ENCODE measurements around the gene FLCN.
"Not testable (repeated sequence)": the region's sequence is repeated elsewhere in the genome, so short reads cannot be mapped to it uniquely, and the experiment has no call there.

FLCN gene, protein sequence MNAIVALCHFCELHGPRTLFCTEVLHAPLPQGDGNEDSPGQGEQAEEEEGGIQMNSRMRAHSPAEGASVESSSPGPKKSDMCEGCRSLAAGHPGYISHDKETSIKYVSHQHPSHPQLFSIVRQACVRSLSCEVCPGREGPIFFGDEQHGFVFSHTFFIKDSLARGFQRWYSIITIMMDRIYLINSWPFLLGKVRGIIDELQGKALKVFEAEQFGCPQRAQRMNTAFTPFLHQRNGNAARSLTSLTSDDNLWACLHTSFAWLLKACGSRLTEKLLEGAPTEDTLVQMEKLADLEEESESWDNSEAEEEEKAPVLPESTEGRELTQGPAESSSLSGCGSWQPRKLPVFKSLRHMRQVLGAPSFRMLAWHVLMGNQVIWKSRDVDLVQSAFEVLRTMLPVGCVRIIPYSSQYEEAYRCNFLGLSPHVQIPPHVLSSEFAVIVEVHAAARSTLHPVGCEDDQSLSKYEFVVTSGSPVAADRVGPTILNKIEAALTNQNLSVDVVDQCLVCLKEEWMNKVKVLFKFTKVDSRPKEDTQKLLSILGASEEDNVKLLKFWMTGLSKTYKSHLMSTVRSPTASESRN

DNA sequence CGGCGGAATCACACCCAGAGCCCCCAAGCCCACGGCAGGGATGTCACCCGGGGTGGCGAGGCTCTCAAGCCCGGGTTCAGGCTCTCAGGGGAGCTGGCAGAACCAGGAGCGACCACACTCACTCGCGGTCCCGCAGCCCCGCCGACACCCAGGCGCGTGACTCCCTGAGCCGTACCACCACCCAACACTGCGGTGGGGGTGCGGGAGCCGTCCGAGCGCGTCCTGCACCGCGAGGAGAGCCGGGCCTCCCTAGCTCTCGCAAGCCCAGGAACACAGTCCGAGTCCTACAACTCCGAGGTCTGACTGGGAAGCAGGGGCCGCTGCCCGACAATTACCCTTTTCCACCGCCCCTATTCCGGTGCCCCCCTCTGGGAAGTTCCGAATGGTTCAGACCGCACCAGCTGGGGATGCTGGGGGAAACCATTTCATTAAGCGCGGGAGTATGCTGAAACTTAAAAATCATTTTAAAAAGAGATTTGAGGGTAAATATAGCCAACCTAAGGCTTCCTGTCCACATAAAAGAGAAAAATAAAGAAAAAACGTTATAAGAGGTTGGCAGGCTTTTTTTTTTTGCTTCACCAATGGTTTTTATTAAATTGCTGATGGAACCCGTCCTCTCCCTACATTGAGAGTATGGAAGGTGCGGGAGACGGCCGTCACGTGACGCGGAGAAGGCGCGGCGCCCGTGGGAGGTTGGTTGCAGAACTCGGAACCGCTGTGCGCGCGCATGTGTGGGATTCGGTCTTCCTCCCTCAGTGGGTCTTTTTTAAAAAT lies at the start of gene FLCN:
Gene FLCN (minus strand): TSS at position 143 of the 774 bp plus-strand sequence. CDS start 9,031 bp downstream, outside the sequence.
- DNase-seq = peak; percentile 85

DNA sequence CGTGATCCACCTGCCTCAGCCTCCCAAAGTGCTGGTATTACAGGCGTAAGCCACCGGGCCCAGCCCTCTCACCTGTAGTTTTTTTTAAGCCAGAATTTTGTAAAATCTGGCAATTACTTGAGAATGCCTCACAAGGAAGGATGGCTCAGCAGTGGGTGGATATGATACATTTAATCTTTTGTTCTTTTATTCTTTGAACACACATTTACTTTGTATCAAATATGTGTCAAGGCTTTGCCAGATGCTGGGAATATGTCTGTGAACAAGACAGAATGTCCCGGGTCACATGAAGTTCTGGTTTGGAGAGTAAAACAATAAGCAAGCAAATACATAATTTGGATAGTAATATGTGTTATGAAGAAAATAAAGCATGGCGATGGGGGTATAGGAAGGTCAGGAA lies 49.0 kb upstream of the FLCN start:
- no peak for DNase-seq

DNA sequence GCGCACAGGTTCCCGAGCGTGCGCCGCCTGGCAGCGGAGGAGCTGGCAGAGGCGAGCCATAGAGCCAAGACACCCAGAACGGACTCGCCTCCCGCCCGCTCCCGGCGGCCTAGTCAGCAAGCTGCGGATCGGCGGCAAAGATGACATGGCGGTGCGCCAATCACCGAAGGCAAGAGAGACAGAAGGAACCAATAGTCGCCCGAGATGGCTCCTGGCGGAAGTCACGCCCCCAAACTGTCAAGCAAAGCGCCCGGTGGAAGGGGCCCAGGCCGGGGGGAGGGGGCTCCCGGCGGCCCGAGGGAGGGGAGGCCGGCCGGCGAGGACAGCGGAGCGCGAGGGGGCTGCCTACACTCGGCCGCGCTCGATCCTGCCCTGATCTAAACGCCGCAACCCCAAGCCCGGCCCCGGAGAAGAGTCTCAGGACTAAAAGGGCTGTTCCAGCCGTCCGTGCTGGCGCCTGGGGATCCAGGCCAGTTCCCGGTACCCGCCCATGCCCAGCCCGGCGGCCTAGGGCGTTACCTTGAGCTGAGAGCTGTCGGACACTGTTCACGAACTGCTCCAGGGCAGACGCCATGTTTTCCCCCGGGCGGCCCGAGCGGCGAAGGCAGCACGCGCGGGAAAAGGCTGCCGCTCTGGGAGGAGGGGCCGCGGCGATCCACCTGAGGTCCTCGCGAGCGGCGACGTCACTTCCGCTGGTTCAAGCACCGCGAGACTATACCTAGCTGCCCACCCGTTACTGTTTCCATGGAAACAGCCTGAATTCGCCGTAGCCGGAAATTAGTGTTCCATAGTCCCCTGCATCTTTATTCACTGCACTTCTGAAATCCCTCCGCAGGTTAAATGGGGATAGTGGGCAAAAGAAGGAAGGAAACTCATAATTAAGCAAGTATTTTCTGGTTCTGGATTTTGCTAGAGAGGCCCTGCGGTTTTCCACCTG lies 43.9 kb upstream of the FLCN start, which contains the start of gene COPS3:
Gene COPS3 (minus strand): TSS at position 634 of the 937 bp plus-strand sequence. CDS start 60 bp downstream, at position 574.
- peak; percentile 92 for DNase-seq

DNA sequence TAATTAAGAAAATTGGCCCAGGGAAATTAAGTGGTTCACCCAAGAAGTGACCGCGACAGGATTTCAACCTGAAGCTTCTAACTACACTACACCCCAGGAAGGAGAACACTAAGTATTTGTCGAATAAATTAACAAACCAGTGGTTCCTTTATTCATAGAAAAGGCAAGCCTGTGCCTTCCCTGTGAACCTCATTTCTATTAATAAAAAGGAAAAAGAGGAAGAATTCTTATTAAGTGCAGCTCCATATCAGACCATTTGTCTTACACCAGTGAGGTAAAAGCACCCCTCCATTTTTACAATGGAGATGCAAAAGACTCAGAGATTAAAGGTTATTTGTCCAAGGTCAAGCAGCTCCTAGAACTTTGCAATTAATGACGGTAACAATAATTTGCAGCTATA lies 42.3 kb upstream of the FLCN start:
- no peak for DNase-seq

DNA sequence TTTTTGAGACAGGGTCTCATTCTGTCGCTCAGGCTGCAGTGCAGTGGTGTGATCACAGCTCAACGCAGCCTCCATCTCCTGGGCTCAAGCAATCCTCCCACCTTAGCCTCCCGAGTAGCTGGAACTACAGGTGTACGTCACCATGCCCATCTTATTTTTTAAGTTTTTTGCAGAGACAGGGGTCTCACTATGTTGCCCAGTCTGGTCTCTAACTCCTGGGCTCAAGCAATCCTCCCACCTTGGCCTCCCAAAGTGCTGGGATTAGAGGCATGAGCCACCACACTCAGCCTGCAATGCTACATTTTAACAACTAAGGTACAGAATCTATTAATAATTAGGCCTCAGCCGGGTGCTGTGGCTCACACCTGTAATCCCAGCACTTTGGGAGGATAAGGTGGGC lies 40.5 kb upstream of the FLCN start:
- DNase-seq = not testable (repeated sequence)

DNA sequence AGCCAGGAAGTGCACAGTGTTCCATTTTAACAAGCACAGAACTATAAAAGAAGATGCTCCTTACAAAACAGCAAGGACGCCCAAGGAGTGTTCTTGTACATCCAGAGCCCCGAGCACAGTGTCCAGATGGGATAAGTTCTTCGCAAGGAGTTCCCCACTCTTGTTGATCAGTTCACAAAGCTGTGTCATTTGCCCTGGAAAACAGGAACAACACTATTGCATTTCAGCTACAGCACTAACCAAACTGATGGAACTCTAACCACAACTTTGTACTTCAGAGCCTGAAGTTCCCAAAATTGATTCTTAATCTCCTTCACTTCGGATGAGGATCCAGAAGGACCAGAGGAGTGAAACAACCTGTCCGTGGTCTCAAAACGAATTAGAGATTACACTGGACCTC lies 39.0 kb upstream of the FLCN start:
- DNase-seq = no peak

DNA sequence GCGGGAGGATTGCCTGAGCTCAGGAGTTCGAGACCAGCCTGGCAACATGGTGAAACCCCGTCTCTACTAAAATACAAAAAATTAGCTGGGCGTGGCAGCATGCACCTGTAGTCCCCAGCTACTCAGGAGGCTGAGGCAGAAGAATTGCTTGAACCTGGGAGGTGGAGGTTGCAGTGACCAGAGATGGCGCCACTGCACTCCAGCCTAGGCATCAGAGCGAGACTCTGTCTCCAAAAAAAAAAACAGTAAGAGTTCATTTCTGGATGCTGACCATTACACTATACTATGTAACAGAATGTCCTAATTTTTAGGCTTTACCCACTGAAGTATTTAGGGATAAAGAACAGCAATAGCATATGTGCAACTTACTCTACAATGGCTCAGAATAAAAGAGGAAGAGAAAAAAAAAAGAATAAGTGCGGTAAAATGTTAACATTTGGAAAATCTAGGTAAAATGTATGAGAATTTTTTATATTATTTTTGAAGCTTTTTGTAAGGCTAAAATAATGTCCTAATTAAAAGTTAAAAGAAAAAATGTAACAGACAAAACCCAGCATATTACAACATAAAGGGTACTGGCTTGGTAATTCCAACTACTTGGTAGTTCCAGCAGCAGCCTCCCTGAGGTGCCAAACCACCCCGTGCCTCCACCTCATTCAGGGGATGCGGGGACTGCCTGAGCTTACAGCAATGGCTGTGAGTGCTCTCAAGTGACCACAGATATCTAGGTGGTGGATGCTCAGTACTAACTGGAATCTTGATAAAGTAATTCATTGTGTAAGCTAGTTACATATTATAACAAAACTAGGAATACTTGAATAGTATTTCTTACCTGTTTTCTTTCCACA lies 33.2 kb upstream of the FLCN start:
- no peak for DNase-seq

DNA sequence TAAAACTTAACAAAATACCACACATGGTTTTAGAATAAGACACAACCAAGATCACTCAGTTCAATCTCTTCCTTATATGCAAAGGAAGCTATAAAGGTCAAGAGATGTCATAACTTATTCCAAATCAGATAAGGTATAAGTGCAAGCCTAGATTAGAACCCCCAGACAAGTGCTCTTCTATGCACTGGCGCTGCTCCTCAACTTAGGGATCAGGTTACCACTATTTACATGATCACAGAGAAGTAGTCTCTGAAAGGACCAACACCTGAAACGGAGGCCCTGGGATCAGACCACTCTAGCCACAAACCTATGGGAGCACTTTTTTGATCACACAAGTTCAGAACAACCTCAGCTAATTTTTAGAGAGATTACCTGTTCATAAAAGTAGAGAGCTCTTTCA lies 27.5 kb upstream of the FLCN start:
- no peak for DNase-seq

DNA sequence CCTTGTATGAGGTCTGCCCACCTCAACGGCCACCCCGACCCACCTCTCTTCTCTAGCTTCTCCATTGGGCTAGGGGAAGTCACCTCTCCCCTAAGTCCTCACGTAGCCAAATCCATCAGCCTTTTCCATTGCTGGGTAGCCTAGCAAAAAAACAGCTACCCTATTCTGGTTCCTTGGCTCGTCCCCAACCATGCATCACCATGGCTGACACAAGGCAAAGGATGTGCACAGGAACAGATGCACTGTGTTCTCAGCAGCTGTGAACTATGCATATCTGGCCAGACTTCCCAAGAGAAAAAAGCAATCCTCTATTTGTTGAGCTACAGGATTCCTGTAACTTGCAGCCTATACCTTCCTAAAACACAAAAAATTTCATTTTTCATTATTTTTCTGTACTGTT lies 22.0 kb upstream of the FLCN start:
- DNase-seq = no peak

DNA sequence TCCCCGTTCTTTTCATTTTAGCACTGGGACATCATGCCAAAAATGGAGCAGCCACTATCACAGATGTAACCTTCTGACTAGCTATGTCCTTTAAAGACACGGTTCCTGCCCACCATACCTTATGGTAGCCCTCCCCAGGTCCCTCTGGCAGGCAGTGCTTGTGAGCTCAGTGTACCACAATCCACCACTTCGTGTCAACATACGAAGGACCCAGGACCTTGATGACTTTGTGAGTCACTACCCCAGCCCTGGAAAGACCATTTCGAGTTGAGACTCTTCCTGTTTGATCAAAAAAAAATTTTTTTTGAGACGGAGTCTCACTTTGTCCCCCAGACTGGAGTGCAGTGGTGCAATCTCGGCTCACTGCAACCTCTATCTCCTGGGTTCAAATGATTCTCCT lies 21.0 kb upstream of the FLCN start:
- DNase-seq = no peak

DNA sequence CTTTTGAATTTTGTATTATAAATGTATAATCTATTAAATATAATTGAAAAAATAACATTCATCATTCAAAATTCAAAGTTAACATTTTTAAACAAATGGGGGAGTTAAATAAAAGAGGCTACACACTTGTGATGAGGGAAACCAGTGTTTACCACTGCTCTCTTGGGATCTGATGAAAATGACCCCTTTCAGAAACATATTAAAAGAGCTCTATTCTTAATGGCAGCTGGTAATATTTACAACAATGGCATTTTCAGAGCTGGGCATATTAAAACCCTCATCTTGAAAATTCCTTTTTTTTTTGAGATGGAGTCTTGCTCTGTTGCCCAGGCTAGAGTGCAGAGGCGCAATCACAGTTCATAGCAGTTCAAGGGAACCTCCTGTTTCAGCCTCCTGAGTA lies 19.3 kb upstream of the FLCN start:
- DNase-seq = no peak

DNA sequence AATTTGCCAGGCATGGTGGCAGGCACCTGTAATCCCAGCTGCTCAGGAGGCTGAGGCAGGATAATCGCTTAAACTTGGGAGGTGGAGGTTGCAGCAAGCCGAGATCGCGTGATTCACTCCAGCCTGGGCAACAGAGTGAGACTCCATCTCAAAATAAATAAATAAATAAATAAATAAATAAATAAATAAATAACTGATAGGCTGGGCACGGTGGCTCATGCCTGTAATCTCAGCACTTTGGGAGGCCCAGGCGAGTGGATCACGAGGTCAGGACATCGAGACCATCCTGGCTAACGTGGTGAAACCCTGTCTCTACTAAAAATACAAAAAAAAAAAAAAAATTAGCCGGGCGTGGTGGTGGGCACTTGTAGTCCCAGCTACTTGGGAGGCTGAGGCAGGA lies 18.7 kb upstream of the FLCN start:
- DNase-seq = not testable (repeated sequence)

DNA sequence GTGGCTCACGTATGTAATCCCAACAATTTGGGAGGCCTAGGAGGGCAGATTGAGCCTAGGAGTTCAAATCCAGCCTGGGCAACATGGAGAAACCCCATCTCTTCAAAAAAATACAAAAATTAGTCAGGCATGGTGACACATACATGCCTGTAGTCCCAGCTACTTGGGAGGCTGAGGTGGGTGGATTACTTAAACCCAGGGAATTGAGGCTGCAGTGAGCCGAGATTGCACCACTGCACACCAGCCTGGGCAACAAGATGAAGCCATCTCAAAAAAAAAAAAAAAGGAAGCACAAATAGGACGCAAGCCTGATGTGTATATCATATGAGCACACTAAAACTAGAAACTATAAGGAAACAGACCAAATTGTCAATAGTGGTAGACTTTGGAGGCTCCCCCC lies 17.1 kb upstream of the FLCN start:
- no peak for DNase-seq

DNA sequence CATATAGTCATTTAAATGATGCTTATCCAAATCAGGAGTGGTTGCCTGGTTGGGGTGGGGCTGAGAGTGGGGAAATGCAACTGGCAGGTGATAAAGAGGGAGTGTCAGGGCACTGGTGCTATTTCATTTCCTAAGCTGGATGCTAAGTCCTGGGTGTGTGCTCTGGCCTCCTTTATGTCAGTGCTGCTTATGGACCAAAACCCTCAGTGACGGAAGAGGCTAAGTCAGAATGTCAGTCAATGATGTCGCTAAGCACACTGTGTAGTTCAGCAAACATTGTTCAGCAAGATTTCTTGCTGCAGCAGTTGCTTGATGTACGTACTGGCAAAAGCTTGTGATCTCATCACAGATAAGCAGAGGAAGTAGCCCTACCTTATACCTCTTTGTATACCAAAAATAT lies 16.4 kb upstream of the FLCN start:
- DNase-seq = no peak

DNA sequence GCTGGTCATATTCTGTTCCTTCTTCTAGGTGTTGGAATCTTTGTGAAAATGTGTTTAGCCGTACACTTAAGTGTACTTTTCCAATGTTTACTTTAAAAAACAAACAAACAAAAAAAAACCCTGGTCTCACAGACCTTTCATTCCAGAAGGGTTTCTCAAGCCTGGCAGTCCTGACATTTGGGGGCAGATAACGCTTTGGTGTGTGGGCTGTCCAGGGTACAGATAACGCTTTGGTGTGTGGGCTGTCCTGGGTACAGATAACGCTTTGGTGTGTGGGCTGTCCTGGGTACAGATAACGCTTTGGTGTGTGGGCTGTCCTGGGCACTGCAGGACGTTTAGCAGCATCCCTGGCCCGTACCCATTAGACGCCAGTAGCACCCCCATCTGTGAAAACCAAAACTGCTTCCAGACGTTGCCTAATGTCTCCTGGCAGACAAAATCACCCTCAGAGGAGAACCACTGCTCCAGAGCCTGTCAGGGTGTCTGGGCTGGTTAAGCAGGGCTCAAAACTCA lies 15.2 kb upstream of the FLCN start:
- no peak for DNase-seq

DNA sequence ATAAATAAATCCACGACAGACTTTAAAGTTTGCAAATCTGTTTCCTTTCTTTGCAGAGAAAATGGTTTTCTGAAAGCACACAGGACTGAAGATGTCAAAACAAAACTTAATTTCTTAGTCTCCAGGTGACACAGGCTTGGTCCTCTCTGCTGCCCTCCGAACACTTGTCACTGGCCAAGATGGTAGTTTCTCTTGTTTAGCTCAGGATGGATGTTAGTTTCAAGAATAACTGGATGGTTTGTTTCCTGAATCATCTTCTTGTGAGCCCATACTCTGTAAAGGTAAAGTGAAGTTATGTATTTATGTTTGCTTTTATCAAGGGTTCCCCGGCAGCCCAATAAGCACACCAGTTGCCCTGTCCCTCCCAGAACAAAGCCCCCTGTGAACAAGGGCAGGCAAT lies 9.9 kb upstream of the FLCN start:
- DNase-seq = no peak

DNA sequence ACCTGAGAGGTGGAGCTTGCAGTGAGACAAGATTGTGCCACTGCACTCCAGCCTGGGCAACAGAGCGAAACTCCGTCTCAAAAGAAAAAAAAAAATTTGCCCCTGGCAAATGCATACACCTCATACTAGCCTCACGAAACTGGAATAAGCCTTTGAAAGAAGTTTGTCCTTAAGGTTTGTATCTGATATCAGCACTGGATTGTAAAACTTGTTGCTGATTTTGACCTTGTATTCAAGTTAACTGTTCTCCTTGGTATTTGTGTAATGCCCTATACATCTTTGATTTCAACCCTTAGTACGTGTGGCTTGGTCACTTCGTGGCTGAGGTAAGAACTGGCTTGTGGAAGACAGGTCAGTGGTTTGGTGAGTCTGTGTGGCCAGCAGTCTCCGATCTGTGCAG lies 6.2 kb upstream of the FLCN start:
- no peak for DNase-seq

DNA sequence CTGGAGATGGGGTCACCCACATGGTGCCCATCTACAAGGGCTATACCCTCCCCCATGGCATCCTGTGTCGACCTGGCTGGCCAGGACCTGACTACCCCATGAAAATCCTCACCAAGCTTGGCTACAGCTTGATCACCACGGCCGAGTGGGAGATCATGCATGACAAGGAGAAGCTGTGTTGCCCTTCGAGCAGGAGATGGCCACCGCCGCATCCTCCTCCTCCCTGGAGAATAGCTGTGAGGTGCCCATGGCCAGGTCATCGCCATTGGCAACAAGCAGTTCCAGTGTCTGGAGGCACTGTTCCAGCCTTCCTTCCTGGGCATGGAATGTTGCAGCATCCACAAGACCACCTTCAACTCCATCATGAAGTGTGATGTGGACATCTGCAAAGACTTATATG lies 5.3 kb upstream of the FLCN start:
- DNase-seq = no peak

DNA sequence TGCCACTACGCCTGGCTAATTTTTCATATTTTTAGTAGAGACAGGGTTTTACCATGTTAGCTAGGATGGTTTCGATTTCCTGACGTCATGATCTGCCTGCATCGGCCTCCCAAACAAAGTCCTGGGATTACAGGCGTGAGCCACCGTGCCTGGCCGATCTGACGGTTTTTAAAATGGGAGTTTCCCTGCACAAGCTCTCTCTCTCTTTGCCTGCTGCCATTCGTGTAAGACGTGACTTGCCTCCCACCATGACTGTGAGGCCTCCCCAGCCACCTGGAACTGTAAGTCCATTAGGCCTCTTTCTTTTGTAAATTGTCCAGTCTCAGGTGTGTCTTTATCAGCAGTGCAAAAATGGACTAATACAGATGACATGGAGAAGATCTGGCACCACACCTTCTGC lies 4.7 kb upstream of the FLCN start:
- DNase-seq = no peak

DNA sequence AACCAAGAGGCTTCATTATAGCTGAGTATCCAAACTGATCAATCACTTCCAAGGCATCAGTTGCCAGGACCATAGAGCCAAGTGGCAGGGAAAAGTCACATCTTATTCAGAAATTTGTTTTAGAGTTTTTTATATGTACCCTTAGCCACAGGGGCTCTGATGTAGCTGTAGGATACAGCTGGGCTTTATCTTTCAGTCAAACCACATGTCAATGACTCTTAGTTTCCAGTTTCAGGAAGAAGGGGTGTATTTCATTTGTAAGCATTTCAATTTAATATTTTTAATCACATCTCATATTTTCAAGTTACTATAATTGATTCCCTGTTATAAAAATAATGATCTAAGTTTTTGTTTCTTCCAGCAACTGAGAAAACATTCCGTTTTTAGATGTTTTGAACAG lies 2.9 kb upstream of the FLCN start:
- DNase-seq = no peak

DNA sequence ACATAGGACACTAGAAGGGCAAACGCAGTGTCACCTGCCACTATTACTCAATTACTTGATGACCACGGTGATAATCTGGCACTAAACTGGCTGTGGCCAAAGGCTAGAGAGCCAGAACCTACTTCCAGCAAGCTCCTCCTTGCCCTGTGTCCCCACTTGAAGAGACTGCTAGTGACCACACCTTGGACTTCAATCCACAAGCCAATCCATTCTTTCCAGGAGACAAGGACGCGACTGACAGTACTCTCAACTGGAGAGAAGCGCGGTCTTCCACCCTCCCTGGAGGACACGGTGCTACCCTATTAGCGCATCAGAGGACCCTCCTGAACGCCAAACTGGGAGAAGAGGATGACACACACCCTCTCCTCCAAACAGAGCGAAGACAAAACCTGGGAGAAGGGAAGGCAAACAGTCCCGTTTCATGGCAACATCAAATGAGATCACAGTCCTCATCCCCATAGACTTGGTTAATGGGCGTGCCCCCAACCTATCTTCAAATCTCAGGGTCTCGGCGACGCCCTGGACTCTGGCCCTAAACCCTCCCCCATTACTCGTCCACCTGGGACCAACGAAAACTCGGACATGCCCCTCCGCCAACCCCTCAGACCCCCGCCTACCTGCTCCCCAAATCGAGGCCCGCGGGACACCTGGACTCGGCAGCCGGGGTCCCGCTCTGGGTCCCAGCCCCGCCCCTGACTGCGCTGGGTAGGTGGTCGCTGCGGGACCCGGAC lies 508 bp downstream of the FLCN start:
- DNase-seq = no peak

All from activated effector memory CD4-positive, alpha-beta T cell treated with Interleukin-2 at 50 U/mL for 16 hours (primary cell).